ENCODE measurements around the gene ALDH3A1. TPM values are rescaled to one million over a fixed set of nuclear protein-coding genes. Genes with fewer than 3 reads are reported as not detected.

Gene ALDH3A1
- total RNA-seq, 1 experiment from 2014 or later, result 0.35 TPM

DNA sequence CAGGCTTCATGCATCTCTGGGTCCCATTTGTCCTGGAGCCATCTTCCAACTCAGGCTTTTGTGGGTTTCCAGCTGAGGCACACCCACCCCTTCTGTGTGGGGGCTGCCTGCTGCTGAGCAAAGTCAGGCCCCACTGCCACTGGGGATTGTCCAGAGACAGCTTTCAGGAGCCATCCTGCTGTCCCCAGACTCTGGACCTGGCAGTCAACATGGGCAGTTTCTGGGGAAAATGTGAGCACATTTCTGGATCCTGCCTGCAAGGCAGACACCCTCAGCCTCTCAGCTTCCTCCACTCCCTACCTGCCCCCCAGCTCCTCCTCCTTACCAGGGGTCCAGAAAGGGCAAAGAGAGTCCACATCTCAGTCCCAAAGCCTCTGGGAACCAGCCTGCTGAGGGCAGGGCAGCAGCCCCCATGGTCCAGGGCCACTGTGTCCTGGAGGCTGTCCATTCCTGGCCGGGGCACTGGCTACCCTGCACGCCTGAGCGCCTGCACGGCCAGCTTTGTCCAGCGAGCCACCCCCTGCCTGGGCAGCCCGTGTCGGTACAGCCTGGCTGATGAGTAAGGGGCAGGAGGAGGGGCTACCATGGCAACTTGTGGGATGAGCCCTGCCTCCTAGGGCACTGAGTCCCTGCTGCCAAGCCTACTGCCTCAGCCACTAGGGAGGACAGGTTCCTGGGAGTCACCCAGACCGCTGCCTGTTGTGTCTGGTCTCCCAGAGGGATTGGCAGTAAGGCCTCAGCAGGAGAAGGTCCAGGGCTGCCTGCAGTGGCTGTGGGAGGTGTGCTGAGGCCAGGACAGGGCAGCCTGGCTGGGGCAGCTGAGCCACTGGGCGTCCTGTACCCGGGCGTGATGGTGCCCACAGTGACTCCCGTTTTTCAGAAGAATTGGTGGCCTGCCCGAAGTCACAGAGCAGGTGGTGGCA lies 31.7 kb downstream of the ALDH3A1 start, which contains the start of gene SLC47A2:
SLC47A2 (minus strand) TSS at position 477 of the 923 bp plus-strand sequence; CDS start at position 448, 29 bp downstream.
- Mint-ChIP-seq H3K4me1 (peaks cover 11% of the 10 kb centered on the region; the same call in 1 of the 2 replicates), H3K36me3 (no peaks in the 10 kb centered on the region), H3K27ac (no peak within 1 kb of the TSS), H3K9me3 (no peaks in the 10 kb centered on the region), H3K4me3 (no peak within 1 kb of the TSS), H3K27me3 (ENCODE audit: low read depth) (no peaks in the 10 kb centered on the region; the same call in 1 of the 2 replicates)
- TF ChIP-seq, protein P1, sequence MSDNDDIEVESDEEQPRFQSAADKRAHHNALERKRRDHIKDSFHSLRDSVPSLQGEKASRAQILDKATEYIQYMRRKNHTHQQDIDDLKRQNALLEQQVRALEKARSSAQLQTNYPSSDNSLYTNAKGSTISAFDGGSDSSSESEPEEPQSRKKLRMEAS (CRISPR knock-in tag; IDR thresholded peaks at IDR 0.05), result no peak
- no peak for TF ChIP-seq ZBTB21 (CRISPR knock-in tag; IDR thresholded peaks at IDR 0.05; ENCODE audit: borderline replicate concordance)
- no peak for TF ChIP-seq ZNF671 (CRISPR knock-in tag; IDR thresholded peaks at IDR 0.05)
- no peak for TF ChIP-seq NFE2L1 (CRISPR knock-in tag; IDR thresholded peaks at IDR 0.05)
- TF ChIP-seq, protein P2, sequence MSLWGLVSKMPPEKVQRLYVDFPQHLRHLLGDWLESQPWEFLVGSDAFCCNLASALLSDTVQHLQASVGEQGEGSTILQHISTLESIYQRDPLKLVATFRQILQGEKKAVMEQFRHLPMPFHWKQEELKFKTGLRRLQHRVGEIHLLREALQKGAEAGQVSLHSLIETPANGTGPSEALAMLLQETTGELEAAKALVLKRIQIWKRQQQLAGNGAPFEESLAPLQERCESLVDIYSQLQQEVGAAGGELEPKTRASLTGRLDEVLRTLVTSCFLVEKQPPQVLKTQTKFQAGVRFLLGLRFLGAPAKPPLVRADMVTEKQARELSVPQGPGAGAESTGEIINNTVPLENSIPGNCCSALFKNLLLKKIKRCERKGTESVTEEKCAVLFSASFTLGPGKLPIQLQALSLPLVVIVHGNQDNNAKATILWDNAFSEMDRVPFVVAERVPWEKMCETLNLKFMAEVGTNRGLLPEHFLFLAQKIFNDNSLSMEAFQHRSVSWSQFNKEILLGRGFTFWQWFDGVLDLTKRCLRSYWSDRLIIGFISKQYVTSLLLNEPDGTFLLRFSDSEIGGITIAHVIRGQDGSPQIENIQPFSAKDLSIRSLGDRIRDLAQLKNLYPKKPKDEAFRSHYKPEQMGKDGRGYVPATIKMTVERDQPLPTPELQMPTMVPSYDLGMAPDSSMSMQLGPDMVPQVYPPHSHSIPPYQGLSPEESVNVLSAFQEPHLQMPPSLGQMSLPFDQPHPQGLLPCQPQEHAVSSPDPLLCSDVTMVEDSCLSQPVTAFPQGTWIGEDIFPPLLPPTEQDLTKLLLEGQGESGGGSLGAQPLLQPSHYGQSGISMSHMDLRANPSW (CRISPR knock-in tag; conservative IDR thresholded peaks at IDR 0.05; ENCODE audit: low read depth), result no peak
- TF ChIP-seq SMAD3 (CRISPR knock-in tag; IDR thresholded peaks at IDR 0.05; ENCODE audit: borderline replicate concordance), result no peak
- TF ChIP-seq ZNF423 (CRISPR knock-in tag; IDR thresholded peaks at IDR 0.05), result no peak
- no peak for TF ChIP-seq NFATC4 (CRISPR knock-in tag; IDR thresholded peaks at IDR 0.05)
- TF ChIP-seq, protein P3, sequence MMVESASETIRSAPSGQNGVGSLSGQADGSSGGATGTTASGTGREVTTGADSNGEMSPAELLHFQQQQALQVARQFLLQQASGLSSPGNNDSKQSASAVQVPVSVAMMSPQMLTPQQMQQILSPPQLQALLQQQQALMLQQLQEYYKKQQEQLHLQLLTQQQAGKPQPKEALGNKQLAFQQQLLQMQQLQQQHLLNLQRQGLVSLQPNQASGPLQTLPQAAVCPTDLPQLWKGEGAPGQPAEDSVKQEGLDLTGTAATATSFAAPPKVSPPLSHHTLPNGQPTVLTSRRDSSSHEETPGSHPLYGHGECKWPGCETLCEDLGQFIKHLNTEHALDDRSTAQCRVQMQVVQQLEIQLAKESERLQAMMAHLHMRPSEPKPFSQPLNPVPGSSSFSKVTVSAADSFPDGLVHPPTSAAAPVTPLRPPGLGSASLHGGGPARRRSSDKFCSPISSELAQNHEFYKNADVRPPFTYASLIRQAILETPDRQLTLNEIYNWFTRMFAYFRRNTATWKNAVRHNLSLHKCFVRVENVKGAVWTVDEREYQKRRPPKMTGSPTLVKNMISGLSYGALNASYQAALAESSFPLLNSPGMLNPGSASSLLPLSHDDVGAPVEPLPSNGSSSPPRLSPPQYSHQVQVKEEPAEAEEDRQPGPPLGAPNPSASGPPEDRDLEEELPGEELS (CRISPR knock-in tag; IDR thresholded peaks at IDR 0.05), result no peak
- no peak for TF ChIP-seq ZNF219 (CRISPR knock-in tag; IDR thresholded peaks at IDR 0.05; ENCODE audit: borderline replicate concordance)
- no peak for DNase-seq (ENCODE audit: low spot score)
- no peak for ATAC-seq
- CTCF ChIA-PET, result interaction anchor here (0.6 to 1.9 kb wide), 7 partner anchors 12 to 353 kb away, joined by 3 to 7 read pairs (median 4); partner anchors contain the start of gene B9D1
- POLR2A ChIA-PET, result no interaction called here

DNA sequence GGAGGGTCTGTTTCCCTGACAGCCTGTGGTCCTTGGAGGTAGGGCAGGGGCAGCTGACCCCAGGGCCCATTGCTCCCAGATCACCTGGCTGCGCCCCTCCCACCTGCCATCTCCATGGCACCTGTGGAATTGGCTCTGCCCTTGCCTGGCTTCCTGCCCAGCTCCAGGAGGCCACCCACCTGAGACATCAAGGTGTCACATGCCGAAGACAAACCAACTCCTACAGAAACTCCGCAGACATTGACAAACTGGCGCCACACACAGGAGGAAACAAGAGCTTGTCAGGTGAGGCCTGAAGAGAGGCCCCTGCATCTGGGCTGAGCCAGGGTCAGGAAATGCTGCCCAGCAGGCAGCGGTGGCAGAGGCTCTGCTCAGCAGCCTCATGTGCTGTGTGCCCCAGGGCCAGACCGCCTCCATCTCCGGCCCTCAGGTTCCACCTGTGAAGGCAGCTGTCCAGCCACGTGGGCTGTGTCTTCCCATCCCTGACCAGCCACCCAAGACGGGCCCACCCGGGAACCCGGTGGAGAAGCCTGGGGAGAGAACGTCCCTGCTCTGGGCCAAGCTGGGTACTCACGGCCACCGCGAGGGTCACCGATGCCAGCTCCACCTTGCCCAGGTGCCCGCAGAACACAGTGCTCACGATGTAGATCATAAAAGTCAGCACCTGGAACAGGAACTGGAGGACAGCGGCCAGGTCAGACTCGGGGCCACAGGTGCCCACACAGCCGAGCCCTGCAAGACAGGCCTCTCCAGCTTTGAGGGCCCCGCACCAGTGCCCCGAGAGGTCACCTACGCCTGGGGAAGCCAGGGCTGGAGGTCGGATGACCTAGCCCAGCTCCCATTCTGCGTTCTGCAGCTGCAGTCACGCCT lies 33.3 kb downstream of the ALDH3A1 start:
- H3K4me1 Mint-ChIP-seq, result peaks cover 11% of the 10 kb centered on the region; the same call in 1 of the 2 replicates

More for the DNA sequence above, 33.3 kb downstream of the ALDH3A1 start:
- TF ChIP-seq, protein P4, sequence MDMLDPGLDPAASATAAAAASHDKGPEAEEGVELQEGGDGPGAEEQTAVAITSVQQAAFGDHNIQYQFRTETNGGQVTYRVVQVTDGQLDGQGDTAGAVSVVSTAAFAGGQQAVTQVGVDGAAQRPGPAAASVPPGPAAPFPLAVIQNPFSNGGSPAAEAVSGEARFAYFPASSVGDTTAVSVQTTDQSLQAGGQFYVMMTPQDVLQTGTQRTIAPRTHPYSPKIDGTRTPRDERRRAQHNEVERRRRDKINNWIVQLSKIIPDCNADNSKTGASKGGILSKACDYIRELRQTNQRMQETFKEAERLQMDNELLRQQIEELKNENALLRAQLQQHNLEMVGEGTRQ (CRISPR knock-in tag; IDR thresholded peaks at IDR 0.05), result peak; percentile 56; the same call in 1 of the 2 replicates
- TF ChIP-seq, protein P5, sequence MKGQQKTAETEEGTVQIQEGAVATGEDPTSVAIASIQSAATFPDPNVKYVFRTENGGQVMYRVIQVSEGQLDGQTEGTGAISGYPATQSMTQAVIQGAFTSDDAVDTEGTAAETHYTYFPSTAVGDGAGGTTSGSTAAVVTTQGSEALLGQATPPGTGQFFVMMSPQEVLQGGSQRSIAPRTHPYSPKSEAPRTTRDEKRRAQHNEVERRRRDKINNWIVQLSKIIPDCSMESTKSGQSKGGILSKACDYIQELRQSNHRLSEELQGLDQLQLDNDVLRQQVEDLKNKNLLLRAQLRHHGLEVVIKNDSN (CRISPR knock-in tag; IDR thresholded peaks at IDR 0.05), result no peak; the same call in 1 of the 2 replicates
- TF ChIP-seq, protein P1 (CRISPR knock-in tag; IDR thresholded peaks at IDR 0.05), result peak; percentile 50; the same call in 1 of the 2 replicates
- TF ChIP-seq, protein P6, sequence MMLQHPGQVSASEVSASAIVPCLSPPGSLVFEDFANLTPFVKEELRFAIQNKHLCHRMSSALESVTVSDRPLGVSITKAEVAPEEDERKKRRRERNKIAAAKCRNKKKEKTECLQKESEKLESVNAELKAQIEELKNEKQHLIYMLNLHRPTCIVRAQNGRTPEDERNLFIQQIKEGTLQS (CRISPR knock-in tag; conservative IDR thresholded peaks at IDR 0.05), result no peak
- no peak for TF ChIP-seq TCF7 (CRISPR knock-in tag; IDR thresholded peaks at IDR 0.05; ENCODE audit: low read depth)
- peak; percentile 89 for TF ChIP-seq ZNF121 (CRISPR knock-in tag; IDR thresholded peaks at IDR 0.05)
- Mint-ChIP-seq H3K9me3 (no peaks in the 10 kb centered on the region), H3K27ac (no peak overlapping the region), H3K36me3 (no peaks in the 10 kb centered on the region), H3K4me3 (no peak overlapping the region), H3K27me3 (ENCODE audit: low read depth) (no peaks in the 10 kb centered on the region)
- CTCF ChIA-PET, result interaction anchor here (0.8 to 1.9 kb wide), 9 partner anchors 13 to 352 kb away, joined by 3 to 7 read pairs (median 4); partner anchors contain the start of genes ALDH3A2 and B9D1
- ATAC-seq (no peak; the same call in 1 of the 2 replicates), DNase-seq (ENCODE audit: low spot score) (no peak)
- POLR2A ChIA-PET, result no interaction called here
